ENCODE results near the gene IER5.

The IER5 gene

DNA sequence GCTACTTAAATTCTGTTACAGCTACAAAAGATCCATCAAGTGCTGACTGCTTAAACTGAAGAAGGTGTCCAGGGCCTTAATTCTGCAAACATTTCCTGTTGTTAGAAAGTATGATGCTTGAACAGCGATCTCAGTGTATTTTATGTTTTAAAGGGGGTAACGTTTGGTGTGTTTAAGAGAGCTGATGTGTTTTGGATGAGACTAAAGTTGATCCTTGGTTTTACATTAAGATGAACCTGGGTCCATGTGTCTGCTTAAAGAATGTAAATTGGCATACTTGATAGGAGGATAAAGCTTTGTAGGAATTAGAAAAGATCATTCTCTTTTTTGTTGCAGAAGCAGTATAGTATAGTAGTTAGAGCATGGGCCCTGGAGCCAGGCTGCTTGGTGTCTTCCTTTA lies 3.6 kb downstream of the IER5 start:
- peak overlapping the region; percentile 95 for H3K4me3 ChIP-seq (ENCODE audit: low read depth, low read length)
- TF ChIP-seq, protein P1, sequence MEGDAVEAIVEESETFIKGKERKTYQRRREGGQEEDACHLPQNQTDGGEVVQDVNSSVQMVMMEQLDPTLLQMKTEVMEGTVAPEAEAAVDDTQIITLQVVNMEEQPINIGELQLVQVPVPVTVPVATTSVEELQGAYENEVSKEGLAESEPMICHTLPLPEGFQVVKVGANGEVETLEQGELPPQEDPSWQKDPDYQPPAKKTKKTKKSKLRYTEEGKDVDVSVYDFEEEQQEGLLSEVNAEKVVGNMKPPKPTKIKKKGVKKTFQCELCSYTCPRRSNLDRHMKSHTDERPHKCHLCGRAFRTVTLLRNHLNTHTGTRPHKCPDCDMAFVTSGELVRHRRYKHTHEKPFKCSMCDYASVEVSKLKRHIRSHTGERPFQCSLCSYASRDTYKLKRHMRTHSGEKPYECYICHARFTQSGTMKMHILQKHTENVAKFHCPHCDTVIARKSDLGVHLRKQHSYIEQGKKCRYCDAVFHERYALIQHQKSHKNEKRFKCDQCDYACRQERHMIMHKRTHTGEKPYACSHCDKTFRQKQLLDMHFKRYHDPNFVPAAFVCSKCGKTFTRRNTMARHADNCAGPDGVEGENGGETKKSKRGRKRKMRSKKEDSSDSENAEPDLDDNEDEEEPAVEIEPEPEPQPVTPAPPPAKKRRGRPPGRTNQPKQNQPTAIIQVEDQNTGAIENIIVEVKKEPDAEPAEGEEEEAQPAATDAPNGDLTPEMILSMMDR (IDR thresholded peaks at IDR 0.05; ENCODE audit: low read depth, low read length) = no peak

DNA sequence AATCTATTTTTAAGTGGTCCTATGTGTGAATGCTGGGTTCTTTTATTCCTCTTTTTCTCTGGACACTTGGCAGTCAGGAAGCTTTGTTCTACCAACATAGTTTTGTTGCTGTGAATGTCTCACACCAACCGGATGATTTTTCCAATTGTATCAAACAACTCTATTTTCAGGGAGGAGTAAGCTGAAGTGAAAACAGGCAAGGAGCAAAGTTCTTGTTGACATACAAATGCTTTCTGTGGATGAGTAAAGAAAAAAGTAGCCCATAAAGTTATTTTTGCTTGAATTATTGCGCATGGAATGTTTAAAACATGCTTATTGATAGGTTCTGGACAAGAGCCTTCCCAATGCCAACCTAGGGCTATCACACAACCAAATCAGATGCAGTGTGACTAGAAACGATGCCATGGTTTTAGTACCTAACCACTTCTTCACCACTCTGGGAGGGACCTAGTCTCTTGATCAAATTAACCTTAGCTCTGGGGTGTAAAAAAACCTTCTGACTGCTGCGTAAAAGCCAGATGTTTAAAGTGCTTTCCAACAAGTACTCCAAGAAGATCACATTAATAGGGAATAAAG lies 4.5 kb downstream of the IER5 start:
- H3K4me3 ChIP-seq (ENCODE audit: low read depth, low read length) = peak overlapping the region; percentile 95; the same call in 1 of the 2 replicates
- TF ChIP-seq, protein P1 (IDR thresholded peaks at IDR 0.05; ENCODE audit: low read depth, low read length) = no peak

DNA sequence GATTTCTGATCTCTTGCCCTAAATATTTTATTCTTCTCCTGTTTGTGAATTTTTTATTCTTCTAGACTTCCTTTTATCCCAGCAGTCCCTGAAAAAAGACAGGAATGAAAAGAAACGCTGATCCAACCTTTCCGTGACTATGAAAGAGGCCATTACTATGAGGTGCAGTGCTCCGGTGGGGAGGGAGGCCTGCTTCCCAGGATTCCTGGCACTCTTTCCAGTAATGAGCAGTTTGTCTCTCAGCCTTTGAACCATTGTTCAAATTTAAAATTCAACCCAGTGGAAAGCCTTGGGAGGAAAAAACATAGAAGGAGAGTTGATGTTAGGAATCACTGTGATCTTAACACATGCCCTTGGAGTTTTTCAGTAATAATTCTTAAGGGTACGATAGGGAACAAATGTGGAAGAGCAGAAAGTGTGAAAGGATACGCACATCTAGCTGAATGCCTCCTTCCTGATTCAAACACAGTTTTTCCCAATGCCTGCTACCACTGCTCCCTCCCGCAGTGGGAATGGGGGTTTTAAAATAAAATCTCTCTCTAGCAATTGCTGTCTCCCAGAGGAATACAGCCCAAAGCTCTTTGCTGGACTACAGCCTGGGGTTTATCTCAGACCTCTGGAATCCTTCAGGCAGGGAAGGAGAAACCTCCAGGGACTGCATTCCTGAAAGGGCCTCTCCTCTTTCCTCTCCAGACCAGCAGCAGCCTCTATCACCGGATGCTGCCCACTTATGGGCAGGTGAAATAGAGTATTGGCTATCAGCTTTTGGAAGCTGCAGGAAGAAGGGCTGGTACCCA lies 6.1 kb downstream of the IER5 start:
- H3K4me3 ChIP-seq (ENCODE audit: low read depth, low read length) = no peak overlapping the region
- TF ChIP-seq, protein P1 (IDR thresholded peaks at IDR 0.05; ENCODE audit: low read depth, low read length) = no peak

DNA sequence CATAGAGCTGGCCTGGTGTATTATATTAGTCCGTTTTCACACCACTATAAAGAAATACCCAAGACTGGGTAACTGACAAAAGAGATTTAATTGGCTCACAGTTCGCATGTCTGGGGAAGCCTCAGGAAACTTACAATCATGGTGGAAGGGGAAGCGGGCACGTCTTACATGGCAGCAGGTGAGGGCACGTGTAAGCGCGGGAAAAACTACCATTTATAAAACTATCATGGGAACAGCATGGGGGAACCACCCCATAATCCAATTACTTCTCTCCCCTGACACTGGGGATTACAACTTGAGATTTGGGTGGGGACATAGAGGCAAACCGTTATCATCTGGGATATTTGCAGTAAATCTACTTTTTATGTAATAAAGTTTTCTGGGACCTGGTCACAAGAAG lies 6.8 kb downstream of the IER5 start:
- no peak overlapping the region for H3K4me3 ChIP-seq (ENCODE audit: low read depth, low read length)
- TF ChIP-seq, protein P1 (IDR thresholded peaks at IDR 0.05; ENCODE audit: low read depth, low read length) = no peak

DNA sequence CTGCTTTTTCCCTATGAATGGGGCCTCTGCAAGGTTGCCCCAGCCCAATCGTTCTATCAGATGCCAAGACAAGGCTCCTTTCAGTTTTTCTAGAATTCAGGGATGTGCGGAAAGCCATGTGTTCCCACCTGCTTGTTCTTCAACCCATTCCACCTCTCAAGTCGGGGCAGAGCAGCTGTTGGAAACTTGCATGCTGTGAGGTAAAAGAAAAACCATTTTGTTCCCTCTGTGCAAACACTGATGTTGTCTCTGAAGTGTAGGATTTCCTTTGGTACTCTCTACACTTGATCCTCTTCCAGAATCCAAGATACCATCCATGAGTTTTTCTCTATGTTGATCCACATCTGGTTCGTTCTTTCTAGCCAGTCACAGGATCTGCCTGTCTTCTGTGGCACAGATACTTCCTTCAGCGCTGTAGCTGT lies 7.3 kb downstream of the IER5 start:
- TF ChIP-seq, protein P1 (IDR thresholded peaks at IDR 0.05; ENCODE audit: low read depth, low read length) = no peak
- 0 out of 2 replicates have a peak overlapping the region, but pooled peaks have one; percentile 10 for H3K4me3 ChIP-seq (ENCODE audit: low read depth, low read length)

DNA sequence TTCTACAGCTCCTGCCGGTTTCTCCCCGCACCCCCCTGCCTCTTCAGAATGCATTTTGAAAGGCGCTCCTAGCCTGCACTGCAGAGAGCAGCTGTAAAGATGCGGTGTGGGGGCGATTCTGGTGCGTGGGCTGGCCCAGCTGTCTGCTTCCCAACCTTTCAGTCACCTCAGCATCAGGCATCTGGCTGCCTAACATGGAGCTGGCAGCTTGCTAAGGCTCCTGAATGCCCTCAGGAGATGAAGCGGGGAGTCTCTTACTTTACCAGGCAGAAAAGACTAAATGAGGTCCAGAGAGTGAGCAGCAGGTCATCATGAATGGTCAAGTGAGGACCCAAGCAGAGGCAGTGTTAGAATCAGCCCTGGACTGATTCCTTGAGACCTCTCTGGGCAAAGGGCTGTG lies 8.7 kb downstream of the IER5 start:
- no peak overlapping the region for H3K4me3 ChIP-seq (ENCODE audit: low read depth, low read length)
- TF ChIP-seq, protein P1 (IDR thresholded peaks at IDR 0.05; ENCODE audit: low read depth, low read length) = no peak
